Measurements from ENCODE around the gene KCNK2. TPM values are rescaled to one million over a fixed set of nuclear protein-coding genes. Genes with fewer than 3 reads are reported as not detected.

Gene KCNK2
- polyA plus RNA-seq, 1 donor (not counting 4 experiments of a cell fraction or from before 2014, with no cell fraction given), result 0.10 TPM

DNA sequence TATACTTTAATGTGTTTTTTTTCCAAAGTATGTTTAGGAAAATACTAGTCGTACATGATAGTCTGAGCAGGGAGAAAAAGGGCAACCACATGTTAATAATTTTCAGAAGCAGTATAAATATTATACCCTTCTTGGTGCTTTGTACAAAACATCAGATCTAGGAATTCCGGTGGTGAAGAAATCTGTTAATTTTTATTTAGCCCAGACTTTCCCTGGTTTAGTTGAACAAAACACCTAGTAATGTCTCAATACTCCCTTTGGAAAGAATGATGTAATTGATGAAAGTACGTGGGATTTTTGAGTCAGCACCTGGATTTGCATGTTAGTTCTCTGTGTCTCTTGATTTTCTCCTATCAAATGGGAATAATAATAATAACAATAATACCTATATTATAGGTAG is 38.4 kb upstream of the KCNK2 start:
- DNase-seq (ENCODE audit: low read depth, low spot score) (no peak), FAIRE-seq (no peak)
- TF ChIP-seq EZH2 (IDR thresholded peaks at IDR 0.05; ENCODE audit: low read length), result no peak
- TF ChIP-seq, protein P1, sequence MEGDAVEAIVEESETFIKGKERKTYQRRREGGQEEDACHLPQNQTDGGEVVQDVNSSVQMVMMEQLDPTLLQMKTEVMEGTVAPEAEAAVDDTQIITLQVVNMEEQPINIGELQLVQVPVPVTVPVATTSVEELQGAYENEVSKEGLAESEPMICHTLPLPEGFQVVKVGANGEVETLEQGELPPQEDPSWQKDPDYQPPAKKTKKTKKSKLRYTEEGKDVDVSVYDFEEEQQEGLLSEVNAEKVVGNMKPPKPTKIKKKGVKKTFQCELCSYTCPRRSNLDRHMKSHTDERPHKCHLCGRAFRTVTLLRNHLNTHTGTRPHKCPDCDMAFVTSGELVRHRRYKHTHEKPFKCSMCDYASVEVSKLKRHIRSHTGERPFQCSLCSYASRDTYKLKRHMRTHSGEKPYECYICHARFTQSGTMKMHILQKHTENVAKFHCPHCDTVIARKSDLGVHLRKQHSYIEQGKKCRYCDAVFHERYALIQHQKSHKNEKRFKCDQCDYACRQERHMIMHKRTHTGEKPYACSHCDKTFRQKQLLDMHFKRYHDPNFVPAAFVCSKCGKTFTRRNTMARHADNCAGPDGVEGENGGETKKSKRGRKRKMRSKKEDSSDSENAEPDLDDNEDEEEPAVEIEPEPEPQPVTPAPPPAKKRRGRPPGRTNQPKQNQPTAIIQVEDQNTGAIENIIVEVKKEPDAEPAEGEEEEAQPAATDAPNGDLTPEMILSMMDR (optimal IDR thresholded peaks at IDR 0.05 in 1 of 3, IDR thresholded peaks at IDR 0.05 in 1 of 3, conservative IDR thresholded peaks at IDR 0.05 in 1 of 3; ENCODE audit: extremely low read depth in 1 of 3, insufficient read depth in 2 of 3, low read length in 3 of 3), result no peak
- Histone ChIP-seq H3K27ac (ENCODE audit: control insufficient read depth, insufficient read depth, low read length) (no peak overlapping the region), H3K9me3 (ENCODE audit: control insufficient read depth, low read depth, low read length) (no peaks in the 10 kb centered on the region), H3K36me3 (ENCODE audit: control insufficient read depth in 2 of 2, extremely low read depth in 1 of 2, insufficient read depth in 2 of 2, low read length in 2 of 2) (no peaks in the 10 kb centered on the region), H3K4me1 (ENCODE audit: control insufficient read depth, extremely low read depth, insufficient read depth, low read length) (no peaks in the 10 kb centered on the region), H2AFZ (ENCODE audit: control insufficient read depth, low read length) (no peak overlapping the region), H3K9me1 (ENCODE audit: control insufficient read depth, extremely low read depth, insufficient read depth, low read length) (no peaks in the 10 kb centered on the region), H3K27me3 (ENCODE audit: control insufficient read depth, extremely low read depth, insufficient read depth, low read length) (no peaks in the 10 kb centered on the region), H3K9ac (ENCODE audit: control insufficient read depth, extremely low read depth, insufficient read depth, low read length) (no peak overlapping the region), H3K4me3 (ENCODE audit: control insufficient read depth in 2 of 3, extremely low read depth in 1 of 3, insufficient read depth in 2 of 3, low read depth in 1 of 3, low read length in 3 of 3) (no peak overlapping the region), H3K79me2 (ENCODE audit: control insufficient read depth, insufficient read depth, low read length) (no peaks in the 10 kb centered on the region), H4K20me1 (ENCODE audit: control insufficient read depth, extremely low read depth, insufficient read depth, low read length) (no peaks in the 10 kb centered on the region), H3K4me2 (ENCODE audit: control insufficient read depth, extremely low read depth, insufficient read depth, low read depth, low read length) (no peak overlapping the region)
- dilution Hi-C loops (cut with MboI; ENCODE audit: extremely low pct_ligation_motif_present, low sequenced_read_pairs), result no loop called here

DNA sequence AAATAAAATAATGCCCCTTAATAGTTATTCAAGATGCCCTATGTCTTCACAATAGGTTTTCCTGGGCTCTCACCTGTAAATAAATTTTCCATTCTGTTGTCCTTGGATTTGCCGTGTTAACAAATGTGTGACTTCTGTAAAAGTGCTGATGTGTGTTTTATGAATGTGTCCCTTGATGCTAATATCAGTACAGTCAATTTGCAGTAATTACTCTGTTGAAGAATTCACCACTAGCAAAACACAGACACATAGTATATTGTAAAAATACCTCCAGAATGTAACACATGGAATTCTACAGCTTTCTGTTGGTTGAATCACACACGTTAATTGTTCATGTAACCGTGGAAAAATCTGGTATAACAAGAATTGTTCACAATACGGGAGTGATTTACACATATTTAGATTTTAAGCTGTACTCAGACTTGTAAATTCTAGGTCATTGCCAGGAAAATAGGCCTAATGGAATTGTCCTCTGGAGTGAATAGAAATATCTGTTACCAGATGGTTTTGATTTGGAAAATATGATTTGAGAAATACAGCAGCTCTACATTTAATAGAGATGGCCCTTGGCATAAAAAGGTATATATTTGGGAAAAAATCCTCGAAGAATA is 36.7 kb upstream of the KCNK2 start:
- TF ChIP-seq, protein P1 (optimal IDR thresholded peaks at IDR 0.05 in 1 of 3, IDR thresholded peaks at IDR 0.05 in 1 of 3, conservative IDR thresholded peaks at IDR 0.05 in 1 of 3; ENCODE audit: extremely low read depth in 1 of 3, insufficient read depth in 2 of 3, low read length in 3 of 3), result no peak
- no peak for TF ChIP-seq EZH2 (IDR thresholded peaks at IDR 0.05; ENCODE audit: low read length)
- DNase-seq (ENCODE audit: low read depth, low spot score) (no peak), FAIRE-seq (no peak)
- Histone ChIP-seq H4K20me1 (ENCODE audit: control insufficient read depth, extremely low read depth, insufficient read depth, low read length) (no peaks in the 10 kb centered on the region), H3K27me3 (ENCODE audit: control insufficient read depth, extremely low read depth, insufficient read depth, low read length) (no peaks in the 10 kb centered on the region), H3K79me2 (ENCODE audit: control insufficient read depth, insufficient read depth, low read length) (no peaks in the 10 kb centered on the region), H3K4me2 (ENCODE audit: control insufficient read depth, extremely low read depth, insufficient read depth, low read depth, low read length) (no peak overlapping the region), H3K36me3 (ENCODE audit: control insufficient read depth in 2 of 2, extremely low read depth in 1 of 2, insufficient read depth in 2 of 2, low read length in 2 of 2) (no peaks in the 10 kb centered on the region), H3K9ac (ENCODE audit: control insufficient read depth, extremely low read depth, insufficient read depth, low read length) (no peak overlapping the region), H3K4me3 (ENCODE audit: control insufficient read depth in 2 of 3, extremely low read depth in 1 of 3, insufficient read depth in 2 of 3, low read depth in 1 of 3, low read length in 3 of 3) (no peak overlapping the region), H2AFZ (ENCODE audit: control insufficient read depth, low read length) (no peak overlapping the region), H3K27ac (ENCODE audit: control insufficient read depth, insufficient read depth, low read length) (no peak overlapping the region), H3K9me3 (ENCODE audit: control insufficient read depth, low read depth, low read length) (no peaks in the 10 kb centered on the region), H3K9me1 (ENCODE audit: control insufficient read depth, extremely low read depth, insufficient read depth, low read length) (no peaks in the 10 kb centered on the region), H3K4me1 (ENCODE audit: control insufficient read depth, extremely low read depth, insufficient read depth, low read length) (no peaks in the 10 kb centered on the region)
- dilution Hi-C loops (cut with MboI; ENCODE audit: extremely low pct_ligation_motif_present, low sequenced_read_pairs), result no loop called here

Measured in keratinocyte (primary cell).